ENCODE results near the gene COL6A2. TPM values are rescaled to one million over a fixed set of nuclear protein-coding genes. Genes with fewer than 3 reads are reported as not detected.

The COL6A2 gene
- total RNA-seq, 1 experiment from 2014 or later: 129 TPM

GRCh38 chr21:46118316-46119143 is 20.6 kb downstream of the COL6A2 start:
- Histone ChIP-seq H3T11ph (ENCODE audit: low read length) (no peak overlapping the region), H2BK12ac (ENCODE audit: insufficient read length, low read depth, low read length) (no peak overlapping the region), H2BK120ac (ENCODE audit: low read depth, low read length, poor library complexity, severe bottlenecking) (no peak overlapping the region), H2BK5ac (ENCODE audit: insufficient read length, low read length) (no peak overlapping the region), H4K91ac (ENCODE audit: insufficient read length, low read depth, low read length) (no peak overlapping the region), H3K18ac (ENCODE audit: insufficient read length, low read depth, low read length) (no peak overlapping the region), H3K56ac (ENCODE audit: insufficient read length, low read depth, low read length) (no peak overlapping the region), H2AFZ (ENCODE audit: low read length) (no peak overlapping the region), H3K9me3 (ENCODE audit: control insufficient read depth, low read depth, low read length) (no peaks in the 10 kb centered on the region), H2AK5ac (ENCODE audit: insufficient read length, low read length) (no peak overlapping the region), H3K4me2 (ENCODE audit: insufficient read depth, insufficient read length, low read length) (no peak overlapping the region), H2BK20ac (ENCODE audit: low read depth, low read length, poor library complexity, severe bottlenecking) (no peak overlapping the region), H3K79me1 (ENCODE audit: insufficient read depth, low read depth, low read length, poor library complexity, severe bottlenecking) (no peaks in the 10 kb centered on the region), H3K27ac (ENCODE audit: insufficient read length, low read depth, low read length) (no peak overlapping the region), H3K23me2 (ENCODE audit: insufficient read length, low read depth, low read length, poor library complexity, severe bottlenecking) (no peaks in the 10 kb centered on the region), H4K20me1 (ENCODE audit: control insufficient read depth, insufficient read depth, insufficient read length) (no peaks in the 10 kb centered on the region), H3K23ac (ENCODE audit: insufficient read length, low read depth, low read length) (no peak overlapping the region), H3K14ac (ENCODE audit: insufficient read depth, low read length) (no peak overlapping the region; the same call in 1 of the 2 replicates), H3K9ac (ENCODE audit: extremely low read depth, insufficient read length, low read length) (no peak overlapping the region), H4K5ac (ENCODE audit: insufficient read length, low read depth, low read length) (no peak overlapping the region), H4K8ac (replicated peaks; ENCODE audit: insufficient read length, low read depth, low read length) (no peak overlapping the region), H3K27me3 (ENCODE audit: insufficient read depth, low read length) (no peaks in the 10 kb centered on the region), H2BK15ac (ENCODE audit: low read depth, low read length) (no peak overlapping the region), H3K79me2 (ENCODE audit: insufficient read depth, low read length) (no peaks in the 10 kb centered on the region), H3K4me1 (ENCODE audit: insufficient read depth, low read length) (no peaks in the 10 kb centered on the region), H3K4ac (ENCODE audit: low read depth, low read length) (no peak overlapping the region)
- Mint-ChIP-seq H3K9me3 (peaks cover 0 to 8% of the 10 kb centered on the region in 2 experiments; a peak in 2 of 5 replicates), H3K27ac (no peak overlapping the region), H3K27me3 (ENCODE audit: low read depth) (no peaks in the 10 kb centered on the region), H3K36me3 (ENCODE audit: insufficient read depth in 1 of 3, low read depth in 3 of 3) (peaks cover 22 to 59% (median 24%) of the 10 kb centered on the region in 3 experiments), H3K4me1 (no peaks in the 10 kb centered on the region), H3K4me3 (no peak overlapping the region)
- peak; percentile 22 for DNase-seq
- no CpG with 5 or more reads among the region's 27 CpGs for WGBS (ENCODE audit: extremely low coverage, insufficient read length, low lambda C conversion rate)
- TF ChIP-seq CTCF (conservative IDR thresholded peaks at IDR 0.05): no peak

Measured in H9 (cell line).